Kidney epithelial cell (primary cell): ENCODE results near the gene C16orf90. TPM values are rescaled to one million over a fixed set of nuclear protein-coding genes. Genes with fewer than 3 reads are reported as not detected.

Experiments used
- DNase-seq: peaks from one replicate; pipeline ENCODE4 v3.0.0-alpha.2; 2010; ENCODE audit warnings: low read depth
- H3K27me3 ChIP-seq: 2 replicates; pipeline ENCODE4 v1.6.0; 2011; ENCODE audit warnings: low read length; ENCODE audit not compliant: control insufficient read depth, insufficient read depth
- H3K36me3 ChIP-seq: 2 replicates; pipeline ENCODE4 v1.5.1; 2011; ENCODE audit warnings: low read length; ENCODE audit not compliant: control insufficient read depth, insufficient read depth
- H3K4me3 ChIP-seq: 2 replicates; pipeline ENCODE4 v1.5.1; 2011; ENCODE audit warnings: low read depth, mild to moderate bottlenecking, control low read depth, low read length
- total RNA-seq: library from RNA; depleted of rRNA; stranded (reverse); fragments of >200 nt; gene quantifications from 2 replicates; pipeline ENCODE4 v1.2.3, GENCODE V29; 2015
- TF ChIP-seq, protein P1 (sequence below): IDR thresholded peaks from 2 replicates; pipeline ENCODE4 v1.5.1; 2011; ENCODE audit warnings: mild to moderate bottlenecking, moderate library complexity, low read length, control low read depth, inconsistent platforms; ENCODE audit not compliant: insufficient read depth, poor library complexity, severe bottlenecking

C16orf90 gene
- total RNA-seq, 1 donor from 2014 or later = not detected

DNA sequence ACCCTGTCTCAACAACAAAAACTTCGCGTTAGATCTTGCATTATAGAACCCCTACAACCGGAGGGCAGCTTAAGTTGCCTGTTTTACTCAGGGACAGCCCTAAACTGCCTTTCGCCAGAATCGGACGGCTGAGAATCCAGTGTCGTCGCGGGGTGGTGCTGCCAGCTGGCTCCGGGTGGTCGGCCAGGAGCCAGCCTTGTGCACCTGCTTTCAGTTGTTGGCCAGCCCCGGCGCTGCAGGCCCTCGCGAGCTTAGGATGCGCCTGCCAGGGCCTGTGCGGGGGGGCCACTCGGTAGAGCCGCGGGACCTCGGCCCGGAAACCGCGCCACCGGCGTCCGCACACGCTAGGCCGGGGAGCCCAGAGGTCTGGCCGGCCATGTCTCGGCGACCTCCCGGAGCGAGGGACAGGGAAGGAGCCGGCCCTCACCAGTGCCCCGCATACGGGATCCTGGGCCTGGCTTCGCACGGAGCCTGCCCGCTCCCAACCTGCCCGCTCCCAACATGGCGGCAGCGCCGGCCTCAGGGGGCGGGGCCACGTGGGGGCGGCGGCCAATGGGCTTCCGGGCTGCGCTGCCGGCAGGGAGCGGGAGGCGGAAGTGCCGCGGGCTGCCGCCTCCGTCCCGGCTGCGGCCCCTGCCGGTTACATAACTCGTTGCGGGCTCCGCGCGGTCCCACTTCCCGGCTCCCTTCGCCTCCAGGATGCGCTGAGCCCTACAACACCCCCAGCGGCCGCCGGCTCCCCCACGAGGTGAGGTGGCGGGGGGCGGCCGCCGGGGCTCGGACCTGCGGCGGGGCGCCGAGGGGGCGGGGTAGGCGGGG is 37.6 kb downstream of the C16orf90 start:
- no peak for DNase-seq
- Histone ChIP-seq H3K27me3 (no peaks in the 10 kb centered on the region), H3K36me3 (no peaks in the 10 kb centered on the region), H3K4me3 (peak overlapping the region; percentile 95)
- TF ChIP-seq, protein P1, sequence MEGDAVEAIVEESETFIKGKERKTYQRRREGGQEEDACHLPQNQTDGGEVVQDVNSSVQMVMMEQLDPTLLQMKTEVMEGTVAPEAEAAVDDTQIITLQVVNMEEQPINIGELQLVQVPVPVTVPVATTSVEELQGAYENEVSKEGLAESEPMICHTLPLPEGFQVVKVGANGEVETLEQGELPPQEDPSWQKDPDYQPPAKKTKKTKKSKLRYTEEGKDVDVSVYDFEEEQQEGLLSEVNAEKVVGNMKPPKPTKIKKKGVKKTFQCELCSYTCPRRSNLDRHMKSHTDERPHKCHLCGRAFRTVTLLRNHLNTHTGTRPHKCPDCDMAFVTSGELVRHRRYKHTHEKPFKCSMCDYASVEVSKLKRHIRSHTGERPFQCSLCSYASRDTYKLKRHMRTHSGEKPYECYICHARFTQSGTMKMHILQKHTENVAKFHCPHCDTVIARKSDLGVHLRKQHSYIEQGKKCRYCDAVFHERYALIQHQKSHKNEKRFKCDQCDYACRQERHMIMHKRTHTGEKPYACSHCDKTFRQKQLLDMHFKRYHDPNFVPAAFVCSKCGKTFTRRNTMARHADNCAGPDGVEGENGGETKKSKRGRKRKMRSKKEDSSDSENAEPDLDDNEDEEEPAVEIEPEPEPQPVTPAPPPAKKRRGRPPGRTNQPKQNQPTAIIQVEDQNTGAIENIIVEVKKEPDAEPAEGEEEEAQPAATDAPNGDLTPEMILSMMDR = peak; percentile 18

DNA sequence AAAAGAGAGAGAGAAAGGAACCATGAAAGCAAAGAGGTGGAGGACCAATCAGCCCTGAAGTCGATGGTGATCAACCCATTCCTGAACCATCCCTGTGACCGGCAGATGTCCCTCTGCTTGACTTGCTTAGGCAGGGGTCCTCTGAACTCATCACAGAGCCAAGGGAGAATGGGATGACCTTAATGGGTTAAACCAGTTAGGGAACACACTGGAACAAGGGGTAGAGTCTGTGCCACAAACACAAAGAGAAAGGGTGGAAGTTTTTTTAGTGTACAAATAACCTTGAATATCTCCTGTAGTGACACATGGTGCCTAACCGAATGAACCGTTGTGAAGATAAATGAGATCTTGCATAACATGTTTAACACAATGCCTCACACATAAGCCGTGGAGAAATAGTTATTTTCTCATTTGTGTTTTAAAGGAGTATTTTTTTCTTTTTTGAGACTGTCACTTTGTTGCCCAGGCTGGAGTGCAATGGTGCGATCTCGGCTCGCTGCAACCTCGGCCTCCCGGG is 40.6 kb downstream of the C16orf90 start:
- TF ChIP-seq, protein P1 = no peak
- no peaks in the 10 kb centered on the region for H3K27me3 ChIP-seq
- H3K36me3 ChIP-seq = no peaks in the 10 kb centered on the region
- H3K4me3 ChIP-seq = no peak overlapping the region
- no peak for DNase-seq

- TF ChIP-seq, protein P1 = no peak
- Histone ChIP-seq H3K4me3 (no peak overlapping the region), H3K36me3 (no peaks in the 10 kb centered on the region), H3K27me3 (no peaks in the 10 kb centered on the region)
- DNase-seq = no peak
Measured at GRCh38 chr16:3454093-3454492, 41.2 kb downstream of the C16orf90 start.

- Histone ChIP-seq H3K27me3 (no peaks in the 10 kb centered on the region), H3K36me3 (no peaks in the 10 kb centered on the region), H3K4me3 (peak overlapping the region; percentile 80)
- no peak for DNase-seq
- TF ChIP-seq, protein P1 = no peak
Measured at GRCh38 chr16:3444032-3444388, 51.3 kb downstream of the C16orf90 start.

Other genes with a start within 250 kb of the C16orf90 start
- gene MEFV, start 238.9 kb downstream of the C16orf90 start, total RNA-seq = 0.14 and 0.21 TPM in 2 replicates
- 42.1 and 44.5 TPM in 2 replicates for gene ZNF263, start 212.0 kb downstream of the C16orf90 start, total RNA-seq
- 3.1 and 3.4 TPM in 2 replicates for gene TIGD7, start 190.1 kb downstream of the C16orf90 start, total RNA-seq
- gene ZNF75A, start 190.0 kb downstream of the C16orf90 start, total RNA-seq = 17.8 and 19.5 TPM in 2 replicates
- gene OR2C1, start 139.6 kb downstream of the C16orf90 start, total RNA-seq = 0.08 TPM in 1 of 2 replicates, not detected in the other
- 8.1 and 12.0 TPM in 2 replicates for gene ZSCAN32, start 94.5 kb downstream of the C16orf90 start, total RNA-seq
- 8.0 and 12.2 TPM in 2 replicates for gene ZNF174, start 94.3 kb downstream of the C16orf90 start, total RNA-seq
- gene ZNF597, start 52.0 kb downstream of the C16orf90 start, total RNA-seq = 1.7 and 2.9 TPM in 2 replicates
- gene NAA60, start 51.8 kb downstream of the C16orf90 start, total RNA-seq = 27.1 and 30.7 TPM in 2 replicates
- gene CLUAP1, start 5.5 kb upstream of the C16orf90 start, total RNA-seq = 20.6 and 20.9 TPM in 2 replicates
- gene NLRC3, start 81.9 kb upstream of the C16orf90 start, total RNA-seq = 0.04 TPM in 1 of 2 replicates, not detected in the other
- gene SLX4, start 116.1 kb upstream of the C16orf90 start, total RNA-seq = 6.4 and 7.7 TPM in 2 replicates
- 13.4 and 18.6 TPM in 2 replicates for gene DNASE1, start 159.2 kb upstream of the C16orf90 start, total RNA-seq
- gene TRAP1, start 222.0 kb upstream of the C16orf90 start, total RNA-seq = 94.3 and 144 TPM in 2 replicates